Skeletal muscle tissue (tissue), 4 donors: ENCODE measurements around the gene SERPINA5. TPM values are rescaled to one million over a fixed set of nuclear protein-coding genes. Genes with fewer than 3 reads are reported as not detected.
"Not testable (repeated sequence)": the region's sequence is repeated elsewhere in the genome, so short reads cannot be mapped to it uniquely, and the experiment has no call there.

Source experiments
- H3K27ac ChIP-seq: one replicate; pipeline ENCODE4 v1.7.0; 2013; ENCODE audit warnings: mild to moderate bottlenecking, low read depth, low read length, inconsistent platforms
- H3K27me3 ChIP-seq, 3 donors: one replicate each; pipeline ENCODE4 v1.7.0; 2013; ENCODE audit warnings: low read length in 3 of 3; ENCODE audit not compliant: control insufficient read depth in 3 of 3, insufficient read depth in 3 of 3
- H3K36me3 ChIP-seq, 3 donors: one replicate each; pipeline ENCODE4 v1.7.0; 2013; ENCODE audit warnings: low read length in 3 of 3; ENCODE audit not compliant: control insufficient read depth in 3 of 3, insufficient read depth in 3 of 3
- H3K4me1 ChIP-seq, 3 donors: one replicate each; pipeline ENCODE4 v1.7.0; 2013; ENCODE audit warnings: low read length in 3 of 3, mild to moderate bottlenecking in 3 of 3; ENCODE audit not compliant: control insufficient read depth in 3 of 3, insufficient read depth in 3 of 3
- H3K4me3 ChIP-seq, 3 donors: one replicate each; pipeline ENCODE4 v1.7.0; 2013; ENCODE audit warnings: low read length in 3 of 3
- H3K9ac ChIP-seq, 3 donors: one replicate each; pipeline ENCODE4 v1.7.0; 2013; ENCODE audit warnings: low read length in 3 of 3, mild to moderate bottlenecking in 3 of 3, moderate library complexity in 2 of 3, low read depth in 1 of 3
- H3K9me3 ChIP-seq, 3 donors: one replicate each; pipeline ENCODE4 v1.7.0; 2013; ENCODE audit warnings: low read length in 3 of 3; ENCODE audit not compliant: control insufficient read depth in 3 of 3
- total RNA-seq: library from RNA; depleted of rRNA; stranded (reverse); fragments of >200 nt; gene quantifications from one replicate; pipeline ENCODE4 v1.2.3, GENCODE V29; 2014
- donor health status: Osteomylitis.

The SERPINA5 gene
- total RNA-seq, 1 donor from 2014 or later = 0.52 TPM

DNA sequence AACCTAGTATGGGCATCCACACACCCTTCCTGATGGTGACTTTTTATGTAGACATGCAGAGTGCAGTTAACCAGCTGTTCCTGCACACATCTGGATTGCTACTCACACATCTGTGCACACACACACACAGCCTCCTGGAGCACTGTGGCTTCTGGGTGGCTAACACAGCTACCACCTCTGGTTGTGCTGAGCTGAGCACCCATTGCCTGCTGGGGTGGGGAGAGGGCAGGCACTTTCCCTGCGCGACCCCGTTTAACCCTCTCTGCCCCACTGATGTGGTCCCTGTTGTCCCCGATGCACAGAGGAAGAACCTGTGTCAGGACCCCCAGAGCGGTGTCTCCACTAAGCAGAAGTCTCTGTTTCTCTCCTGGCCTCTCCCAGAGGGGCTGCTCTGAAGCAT is 16.6 kb downstream of the SERPINA5 start:
- H3K9ac ChIP-seq = no peak overlapping the region
- H3K27me3 ChIP-seq = no peaks in the 10 kb centered on the region
- no peaks in the 10 kb centered on the region for H3K9me3 ChIP-seq
- peaks cover 29 to 39% (median 31%) of the 10 kb centered on the region in 3 donors for H3K4me1 ChIP-seq
- H3K27ac ChIP-seq = no peak overlapping the region
- H3K36me3 ChIP-seq = no peaks in the 10 kb centered on the region
- no peak overlapping the region for H3K4me3 ChIP-seq

DNA sequence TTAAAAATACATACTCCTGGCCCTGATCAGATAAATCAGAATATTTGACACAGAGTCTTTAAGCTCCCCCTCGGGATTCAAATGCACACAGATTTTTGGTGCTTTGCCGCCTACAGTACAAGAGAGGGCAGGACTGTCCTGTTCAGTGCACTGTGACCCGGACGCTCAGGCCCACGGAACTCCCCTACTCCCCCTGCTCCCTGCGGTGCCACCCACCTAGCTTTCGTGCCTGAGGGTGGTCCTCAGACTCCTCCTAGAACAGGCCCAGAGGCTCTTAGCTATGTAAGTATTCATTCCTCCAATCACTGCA is 17.2 kb downstream of the SERPINA5 start:
- H3K4me3 ChIP-seq = no peak overlapping the region
- H3K4me1 ChIP-seq = peaks cover 31 to 35% (median 33%) of the 10 kb centered on the region in 3 donors
- no peaks in the 10 kb centered on the region for H3K27me3 ChIP-seq
- H3K9me3 ChIP-seq = no peaks in the 10 kb centered on the region
- no peak overlapping the region for H3K27ac ChIP-seq
- H3K9ac ChIP-seq = no peak overlapping the region
- H3K36me3 ChIP-seq = no peaks in the 10 kb centered on the region

GRCh38 chr14:94598816-94599655 is 17.8 kb downstream of the SERPINA5 start:
- H3K9ac ChIP-seq = peak overlapping the region in 1 of 3 donors; percentile 25
- H3K4me1 ChIP-seq = peaks cover 31 to 33% (median 32%) of the 10 kb centered on the region in 3 donors
- H3K27ac ChIP-seq = no peak overlapping the region
- no peaks in the 10 kb centered on the region for H3K27me3 ChIP-seq
- H3K4me3 ChIP-seq = no peak overlapping the region
- H3K9me3 ChIP-seq = no peaks in the 10 kb centered on the region
- no peaks in the 10 kb centered on the region for H3K36me3 ChIP-seq

- no peaks in the 10 kb centered on the region for H3K9me3 ChIP-seq
- H3K27me3 ChIP-seq = no peaks in the 10 kb centered on the region
- H3K4me3 ChIP-seq = no peak overlapping the region
- no peaks in the 10 kb centered on the region for H3K36me3 ChIP-seq
- peak overlapping the region in 1 of 3 donors; percentile 25 for H3K9ac ChIP-seq
- H3K27ac ChIP-seq = no peak overlapping the region
- peaks cover 31 to 33% (median 32%) of the 10 kb centered on the region in 3 donors for H3K4me1 ChIP-seq
Observed at GRCh38 chr14:94599656-94600004, 18.4 kb downstream of the SERPINA5 start.

DNA sequence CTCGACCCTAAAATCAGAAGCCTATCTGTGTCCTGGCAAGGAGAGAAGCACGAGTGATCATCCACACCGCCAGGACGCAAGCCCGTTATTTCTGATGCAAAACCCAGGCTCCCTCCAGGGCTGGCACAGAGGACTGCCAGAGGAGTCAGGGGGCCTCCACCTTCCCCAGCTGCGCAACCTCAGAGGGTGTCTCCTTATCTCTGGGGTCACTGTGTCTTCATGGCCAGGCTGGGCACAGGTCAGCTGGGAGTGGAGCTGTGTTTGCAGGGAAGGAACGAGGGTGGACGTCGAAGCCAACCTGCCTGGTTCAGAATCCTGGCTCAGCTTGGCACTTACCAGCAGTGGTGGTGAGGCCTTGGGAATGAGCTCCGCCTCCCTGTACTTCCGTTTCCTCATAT is 18.9 kb downstream of the SERPINA5 start:
- H3K27me3 ChIP-seq = no peaks in the 10 kb centered on the region
- H3K9ac ChIP-seq = no peak overlapping the region
- no peaks in the 10 kb centered on the region for H3K9me3 ChIP-seq
- no peak overlapping the region for H3K4me3 ChIP-seq
- no peaks in the 10 kb centered on the region for H3K36me3 ChIP-seq
- H3K27ac ChIP-seq = peak overlapping the region; percentile 33
- peaks cover 31 to 33% (median 32%) of the 10 kb centered on the region in 3 donors for H3K4me1 ChIP-seq

GRCh38 chr14:94601884-94602391 is 20.7 kb downstream of the SERPINA5 start:
- Histone ChIP-seq H3K9me3 (no peaks in the 10 kb centered on the region), H3K27ac (no peak overlapping the region), H3K4me1 (peaks cover 31 to 38% (median 38%) of the 10 kb centered on the region in 3 donors), H3K9ac (peak overlapping the region in 1 of 3 donors; percentile 12), H3K36me3 (no peaks in the 10 kb centered on the region), H3K4me3 (no peak overlapping the region), H3K27me3 (no peaks in the 10 kb centered on the region)

DNA sequence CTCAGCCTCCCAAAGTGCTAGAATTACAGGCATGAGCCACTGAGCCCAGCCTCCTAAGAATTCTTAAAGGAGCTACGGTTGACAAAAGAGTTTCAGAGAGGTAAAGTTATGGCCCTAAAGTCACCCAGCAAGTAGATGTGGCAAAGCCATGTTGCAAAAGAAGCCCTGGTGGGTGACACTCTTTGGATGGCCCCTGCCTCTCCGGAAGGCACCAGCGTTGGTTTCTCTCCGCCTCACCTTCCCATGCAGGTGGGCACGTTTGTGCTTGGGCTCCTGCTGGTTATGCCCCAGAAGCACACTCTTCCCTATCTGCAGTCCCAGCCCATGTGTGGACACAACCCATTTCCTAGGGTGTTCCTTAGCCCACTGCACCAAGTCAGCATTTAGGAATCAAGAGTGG is 21.5 kb downstream of the SERPINA5 start:
- H3K4me1 ChIP-seq = peaks cover 31 to 39% (median 38%) of the 10 kb centered on the region in 3 donors
- no peaks in the 10 kb centered on the region for H3K27me3 ChIP-seq
- no peak overlapping the region for H3K4me3 ChIP-seq
- no peaks in the 10 kb centered on the region for H3K9me3 ChIP-seq
- H3K27ac ChIP-seq = no peak overlapping the region
- H3K36me3 ChIP-seq = no peaks in the 10 kb centered on the region
- no peak overlapping the region for H3K9ac ChIP-seq

DNA sequence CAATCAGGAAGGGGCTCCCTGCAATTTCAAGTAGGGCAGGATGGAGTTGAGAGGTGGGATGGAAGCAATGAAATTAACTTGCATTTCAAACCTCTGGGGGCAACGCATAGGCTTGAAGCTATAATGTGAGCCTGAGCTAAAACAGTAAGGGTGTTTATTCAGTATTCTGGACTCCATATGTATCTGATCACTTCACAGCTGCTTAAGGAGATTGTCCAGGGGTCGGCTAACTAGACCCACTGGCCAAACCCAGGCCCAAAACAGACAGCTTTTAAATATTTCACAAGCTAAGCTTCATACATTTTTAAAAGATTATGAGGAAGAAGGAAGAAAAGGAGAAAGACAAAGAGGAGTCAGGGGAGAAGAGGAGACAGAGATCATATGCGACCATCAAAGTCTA is 24.1 kb downstream of the SERPINA5 start:
- peaks cover 11 to 24% (median 19%) of the 10 kb centered on the region in 3 donors for H3K4me1 ChIP-seq
- H3K4me3 ChIP-seq = no peak overlapping the region
- H3K9me3 ChIP-seq = no peaks in the 10 kb centered on the region
- no peak overlapping the region for H3K9ac ChIP-seq
- H3K36me3 ChIP-seq = no peaks in the 10 kb centered on the region
- no peaks in the 10 kb centered on the region for H3K27me3 ChIP-seq
- no peak overlapping the region for H3K27ac ChIP-seq

DNA sequence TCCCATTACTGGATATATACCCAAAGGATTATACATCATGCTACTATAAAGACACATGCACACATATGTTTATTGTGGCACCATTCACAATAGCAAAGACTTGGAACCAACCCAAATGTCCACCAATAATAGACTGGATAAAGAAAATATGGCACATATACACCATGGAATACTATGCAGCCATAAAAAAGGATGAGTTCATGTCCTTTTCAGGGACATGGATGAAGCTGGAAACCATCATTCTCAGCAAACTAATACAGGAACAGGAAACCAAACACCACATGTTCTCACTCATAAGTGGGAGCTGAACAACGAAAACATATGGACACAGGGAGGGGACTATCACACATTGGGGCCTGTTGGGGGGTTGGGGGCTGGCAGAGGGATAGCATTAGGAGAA is 27.7 kb downstream of the SERPINA5 start:
- H3K4me1 ChIP-seq, H3K27me3 ChIP-seq, H3K4me3 ChIP-seq, H3K27ac ChIP-seq, H3K9me3 ChIP-seq, H3K9ac ChIP-seq, H3K36me3 ChIP-seq: not testable (repeated sequence)

DNA sequence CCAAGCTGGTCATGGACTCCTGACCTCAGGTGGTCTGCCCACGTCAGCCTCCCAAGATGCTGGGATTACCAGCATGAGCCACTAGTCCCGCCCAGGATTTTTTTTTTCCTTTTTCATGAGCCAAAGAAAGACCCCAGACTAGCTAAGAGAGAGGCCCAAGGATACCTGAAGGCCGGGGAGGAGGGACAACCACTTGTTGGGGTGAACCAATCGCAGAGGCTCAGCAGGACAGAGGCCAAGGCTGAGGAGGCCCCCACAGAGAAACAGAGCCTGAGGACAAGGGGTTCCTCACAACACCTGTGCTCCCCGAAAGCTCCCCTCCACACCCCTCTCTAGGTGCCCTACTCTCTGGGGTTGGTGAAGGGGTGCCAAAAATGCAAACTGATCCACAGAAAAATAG is 30.0 kb downstream of the SERPINA5 start:
- peaks cover 0 to 7% (median 5%) of the 10 kb centered on the region in 3 donors for H3K4me1 ChIP-seq
- no peaks in the 10 kb centered on the region for H3K36me3 ChIP-seq
- H3K9ac ChIP-seq = no peak overlapping the region
- no peak overlapping the region for H3K4me3 ChIP-seq
- no peaks in the 10 kb centered on the region for H3K27me3 ChIP-seq
- no peak overlapping the region for H3K27ac ChIP-seq
- H3K9me3 ChIP-seq = no peaks in the 10 kb centered on the region
